ENCODE results near the gene ZNF362.

The ZNF362 gene

DNA sequence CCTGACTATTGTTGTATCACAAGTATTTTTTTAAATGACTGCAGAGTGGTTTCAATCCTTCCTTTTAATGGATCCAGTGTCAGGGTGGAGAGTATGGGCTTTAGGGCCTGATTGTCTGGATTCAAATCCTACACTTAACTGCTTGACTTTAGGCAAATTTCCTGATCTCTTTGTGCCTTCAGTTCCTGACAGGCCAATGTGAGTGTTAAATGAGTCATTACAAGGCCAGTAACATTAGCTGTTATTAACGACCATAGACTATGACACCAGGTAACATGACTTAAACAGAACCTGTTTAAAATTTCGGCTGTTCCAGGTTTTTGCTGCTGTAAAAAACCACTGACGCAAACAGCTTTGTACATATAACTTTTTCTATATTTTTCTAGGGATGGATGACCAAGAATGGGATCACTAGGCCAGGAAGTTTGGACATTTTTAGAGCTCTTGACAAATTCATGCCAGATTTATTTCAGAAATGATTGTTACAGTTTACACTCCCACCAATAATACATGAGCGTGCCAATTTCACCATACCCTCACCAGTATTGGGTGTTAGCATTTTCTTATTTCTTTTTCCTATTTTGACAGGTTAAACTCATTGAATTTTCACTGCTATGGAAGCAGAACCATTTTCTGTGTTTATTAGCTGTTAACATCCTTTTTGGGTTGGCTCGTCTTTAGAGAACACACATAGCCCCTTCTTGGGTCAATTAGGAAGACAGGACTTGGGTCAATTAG lies 11.3 kb downstream of the ZNF362 start:
- DNase-seq (ENCODE audit: low read depth), result no peak

DNA sequence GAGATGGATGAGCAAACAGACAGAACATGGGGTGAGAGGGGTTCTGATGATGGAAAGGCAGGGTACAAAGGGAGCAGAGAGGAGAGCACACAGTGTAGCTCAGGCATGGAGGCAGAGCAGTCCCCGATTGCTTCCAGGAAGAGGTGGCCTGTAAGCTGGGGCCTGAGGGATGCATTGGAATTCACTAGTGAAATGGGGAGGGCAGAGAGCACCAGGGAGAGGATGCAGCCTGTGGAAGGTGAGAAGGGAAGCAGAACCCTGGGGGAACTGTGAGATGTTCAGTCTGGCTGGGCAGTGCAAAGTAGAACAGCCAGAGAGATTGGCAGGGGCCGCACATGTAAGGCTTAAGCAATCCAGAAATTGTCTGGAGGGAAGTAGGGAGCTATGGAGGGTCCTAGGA lies 12.2 kb downstream of the ZNF362 start:
- no peak for TF ChIP-seq CTCF (IDR thresholded peaks at IDR 0.05; ENCODE audit: low read depth, low read length, missing control alignments)
- no peak overlapping the region for H3K4me3 ChIP-seq (ENCODE audit: low read depth, low read length)

More for the DNA sequence above, 11.3 kb downstream of the ZNF362 start:
- no peak overlapping the region for H3K4me3 ChIP-seq (ENCODE audit: low read depth, low read length)
- no peak for TF ChIP-seq CTCF (IDR thresholded peaks at IDR 0.05; ENCODE audit: low read depth, low read length, missing control alignments)

DNA sequence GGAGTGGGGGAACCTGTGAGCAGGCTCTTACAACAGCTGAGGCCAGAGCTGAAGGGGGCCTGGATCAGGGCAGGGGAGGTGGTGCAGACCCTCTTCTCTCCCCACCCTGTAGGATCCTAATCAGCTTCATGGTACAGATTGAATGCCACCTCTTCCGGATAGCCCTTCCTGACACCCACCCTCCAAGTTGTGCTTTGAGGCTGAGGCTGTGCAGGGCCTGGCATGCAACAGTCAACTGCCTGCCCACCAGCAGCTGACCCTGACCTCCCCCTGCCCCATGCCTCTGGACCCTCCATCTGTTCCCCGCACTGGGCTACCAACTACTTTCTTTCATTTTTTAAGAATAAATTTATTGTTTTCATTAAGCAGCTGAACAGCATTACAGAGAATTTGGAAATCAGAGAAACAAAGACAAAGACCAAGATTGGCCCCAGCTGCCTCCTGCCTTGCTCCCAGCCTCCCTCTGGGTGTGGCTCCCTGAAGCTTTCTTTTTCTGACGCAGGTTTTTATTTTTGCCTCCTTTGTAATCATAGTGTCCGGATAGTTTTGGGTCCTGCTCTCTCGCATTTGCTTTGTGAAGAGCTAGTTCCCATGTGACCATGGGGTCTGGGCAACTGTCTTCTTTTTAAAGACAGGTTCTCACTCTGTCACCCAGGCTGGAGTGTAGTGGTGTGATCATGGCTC lies 12.8 kb downstream of the ZNF362 start:
- H3K4me3 ChIP-seq (ENCODE audit: low read depth, low read length), result no peak overlapping the region
- no peak for TF ChIP-seq CTCF (IDR thresholded peaks at IDR 0.05; ENCODE audit: low read depth, low read length, missing control alignments)

More for the DNA sequence above, 12.2 kb downstream of the ZNF362 start:
- no peak for DNase-seq (ENCODE audit: low read depth)

DNA sequence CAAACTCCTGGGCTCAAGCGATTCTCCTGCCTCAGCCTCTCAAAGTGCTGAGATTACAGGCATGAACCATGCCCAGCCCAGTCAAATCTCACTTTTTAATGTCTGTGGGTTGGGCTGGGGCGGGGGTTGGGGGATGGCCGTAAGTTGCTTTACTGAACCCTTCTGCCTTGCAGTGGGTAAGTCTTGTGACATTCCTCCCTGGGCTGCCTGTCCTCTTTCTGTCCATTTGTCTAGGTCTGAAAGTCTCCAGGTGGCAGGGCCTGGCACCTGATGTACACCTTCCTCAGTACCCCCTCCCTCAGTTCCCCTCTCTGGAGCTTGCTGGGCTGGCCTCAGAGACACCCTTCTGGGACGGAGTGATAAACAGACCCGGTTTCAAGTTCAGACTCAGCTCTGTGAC lies 13.3 kb downstream of the ZNF362 start:
- TF ChIP-seq CTCF (IDR thresholded peaks at IDR 0.05; ENCODE audit: low read depth, low read length, missing control alignments), result no peak
- no peak overlapping the region for H3K4me3 ChIP-seq (ENCODE audit: low read depth, low read length)
- no peak for DNase-seq (ENCODE audit: low read depth)

More for the DNA sequence above, 12.8 kb downstream of the ZNF362 start:
- no peak for DNase-seq (ENCODE audit: low read depth)

GRCh38 chr1:33270379-33270778 lies 14.1 kb downstream of the ZNF362 start:
- no peak for TF ChIP-seq CTCF (IDR thresholded peaks at IDR 0.05; ENCODE audit: low read depth, low read length, missing control alignments)
- no peak for DNase-seq (ENCODE audit: low read depth)
- H3K4me3 ChIP-seq (ENCODE audit: low read depth, low read length), result no peak overlapping the region

GRCh38 chr1:33270808-33271465 lies 14.6 kb downstream of the ZNF362 start:
- TF ChIP-seq CTCF (IDR thresholded peaks at IDR 0.05; ENCODE audit: low read depth, low read length, missing control alignments), result no peak
- no peak for DNase-seq (ENCODE audit: low read depth)
- H3K4me3 ChIP-seq (ENCODE audit: low read depth, low read length), result no peak overlapping the region
